HG03520 (cell line): ENCODE measurements around the gene DYNLL2.
A peak's percentile ranks its signal among the peaks of the same experiment; 100 is the strongest.
"Not testable (repeated sequence)": the region's sequence is repeated elsewhere in the genome, so short reads cannot be mapped to it uniquely, and the experiment has no call there.

Experiments
- ATAC-seq: cut with Tn5 transposase; IDR thresholded peaks from one replicate; pipeline ENCODE4 v1.9.1; 2021; ENCODE audit warnings: mild to moderate bottlenecking, moderate library complexity; ENCODE audit not compliant: unreplicated experiment

DYNLL2 gene

GRCh38 chr17:58082870-58083490, at the start of gene DYNLL2:
TSS of gene DYNLL2 (plus strand) at chr17:58083419. CDS start at chr17:58087091, 3,672 bp downstream.
- ATAC-seq = peak; percentile 51

- no peak for ATAC-seq
Observed at GRCh38 chr17:58039975-58040374, 43.2 kb upstream of the DYNLL2 start.

- no peak for ATAC-seq
Observed at GRCh38 chr17:58040386-58040785, 42.8 kb upstream of the DYNLL2 start.

GRCh38 chr17:58041161-58041560, 42.1 kb upstream of the DYNLL2 start:
- no peak for ATAC-seq

GRCh38 chr17:58043221-58044181, 39.7 kb upstream of the DYNLL2 start:
- no peak for ATAC-seq

GRCh38 chr17:58044256-58044655, 39.0 kb upstream of the DYNLL2 start:
- ATAC-seq = not testable (repeated sequence)

GRCh38 chr17:58046239-58047094, 36.8 kb upstream of the DYNLL2 start:
- ATAC-seq = no peak

- ATAC-seq = no peak
Observed at GRCh38 chr17:58047376-58048150, 35.7 kb upstream of the DYNLL2 start.

GRCh38 chr17:58049533-58049932, 33.7 kb upstream of the DYNLL2 start:
- no peak for ATAC-seq

- ATAC-seq = no peak
Observed at GRCh38 chr17:58050966-58051365, 32.3 kb upstream of the DYNLL2 start.

GRCh38 chr17:58051468-58051867, 31.8 kb upstream of the DYNLL2 start:
- no peak for ATAC-seq

GRCh38 chr17:58052407-58052806, 30.8 kb upstream of the DYNLL2 start:
- no peak for ATAC-seq

GRCh38 chr17:58052945-58053715, 30.1 kb upstream of the DYNLL2 start:
- ATAC-seq = no peak

- no peak for ATAC-seq
Observed at GRCh38 chr17:58054641-58055040, 28.6 kb upstream of the DYNLL2 start.

GRCh38 chr17:58056476-58056875, 26.7 kb upstream of the DYNLL2 start:
- no peak for ATAC-seq

- ATAC-seq = no peak
Observed at GRCh38 chr17:58059141-58059540, 24.1 kb upstream of the DYNLL2 start.

- ATAC-seq = no peak
Observed at GRCh38 chr17:58060596-58061191, 22.5 kb upstream of the DYNLL2 start.

GRCh38 chr17:58061672-58062071, 21.5 kb upstream of the DYNLL2 start:
- ATAC-seq = no peak

- ATAC-seq = no peak
Observed at GRCh38 chr17:58065238-58065637, 18.0 kb upstream of the DYNLL2 start.
